Measurements from ENCODE around the gene MFAP3L.

DNA sequence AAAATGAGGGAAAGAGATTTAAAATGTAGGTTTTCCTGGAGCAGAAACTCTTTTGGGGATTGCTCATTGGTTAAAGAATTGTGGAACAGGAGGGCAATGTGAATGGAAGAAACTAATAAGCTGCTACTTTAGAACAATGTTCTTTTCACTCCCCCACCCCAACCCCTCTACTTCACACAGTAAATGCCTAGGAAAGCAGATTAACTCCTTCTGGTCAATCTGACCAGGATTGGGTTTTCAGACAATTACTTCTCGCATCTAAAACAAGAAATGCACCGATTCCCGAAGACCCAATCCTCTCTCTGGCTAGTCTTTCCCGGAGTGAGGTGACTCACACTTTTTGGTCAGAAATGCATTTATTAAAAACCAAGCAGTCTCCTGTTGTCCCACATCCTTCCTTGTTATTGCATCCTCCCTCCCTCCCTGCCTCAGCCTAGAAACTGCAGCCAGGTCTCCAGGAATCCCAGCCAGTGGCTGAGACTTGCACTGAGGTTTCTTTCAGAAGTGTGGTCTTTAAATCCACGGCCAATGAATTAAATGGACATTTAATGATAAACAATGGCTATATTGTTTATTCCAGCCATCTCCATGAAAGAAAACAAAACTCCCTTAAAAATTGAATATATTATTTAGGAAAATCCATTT is 21.4 kb downstream of the MFAP3L start:
- TF ChIP-seq, protein P1, sequence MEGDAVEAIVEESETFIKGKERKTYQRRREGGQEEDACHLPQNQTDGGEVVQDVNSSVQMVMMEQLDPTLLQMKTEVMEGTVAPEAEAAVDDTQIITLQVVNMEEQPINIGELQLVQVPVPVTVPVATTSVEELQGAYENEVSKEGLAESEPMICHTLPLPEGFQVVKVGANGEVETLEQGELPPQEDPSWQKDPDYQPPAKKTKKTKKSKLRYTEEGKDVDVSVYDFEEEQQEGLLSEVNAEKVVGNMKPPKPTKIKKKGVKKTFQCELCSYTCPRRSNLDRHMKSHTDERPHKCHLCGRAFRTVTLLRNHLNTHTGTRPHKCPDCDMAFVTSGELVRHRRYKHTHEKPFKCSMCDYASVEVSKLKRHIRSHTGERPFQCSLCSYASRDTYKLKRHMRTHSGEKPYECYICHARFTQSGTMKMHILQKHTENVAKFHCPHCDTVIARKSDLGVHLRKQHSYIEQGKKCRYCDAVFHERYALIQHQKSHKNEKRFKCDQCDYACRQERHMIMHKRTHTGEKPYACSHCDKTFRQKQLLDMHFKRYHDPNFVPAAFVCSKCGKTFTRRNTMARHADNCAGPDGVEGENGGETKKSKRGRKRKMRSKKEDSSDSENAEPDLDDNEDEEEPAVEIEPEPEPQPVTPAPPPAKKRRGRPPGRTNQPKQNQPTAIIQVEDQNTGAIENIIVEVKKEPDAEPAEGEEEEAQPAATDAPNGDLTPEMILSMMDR (IDR thresholded peaks at IDR 0.05): no peak
- TF ChIP-seq POLR2A (IDR thresholded peaks at IDR 0.05): no peak
